ENCODE data around the gene LAMP1. TPM values are rescaled to one million over a fixed set of nuclear protein-coding genes. Genes with fewer than 3 reads are reported as not detected.
"Not testable (repeated sequence)": the region's sequence is repeated elsewhere in the genome, so short reads cannot be mapped to it uniquely, and the experiment has no call there.

The LAMP1 gene
- total RNA-seq, 4 donors from 2014 or later: 97.9 to 151 (median 128) TPM

DNA sequence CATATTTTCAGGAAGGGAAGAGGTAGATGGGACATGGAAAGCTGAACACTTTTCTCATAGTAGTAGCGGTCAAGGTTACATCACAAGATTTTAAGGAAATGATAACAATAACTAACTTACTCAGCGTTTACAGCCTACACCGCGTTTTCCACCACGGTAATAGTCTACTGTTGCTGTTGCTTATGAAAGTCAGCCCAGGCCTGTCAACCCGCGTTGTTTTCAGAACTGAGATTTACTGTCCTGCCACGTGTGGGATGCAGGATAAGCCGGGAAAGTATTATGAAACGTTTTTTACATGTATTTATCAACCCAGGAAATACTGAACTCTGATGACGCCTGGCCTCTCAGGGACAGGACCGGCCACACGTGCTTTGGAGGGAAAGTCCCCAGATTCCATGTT, 36.0 kb upstream of the LAMP1 start:
- Histone ChIP-seq H3K4me1 (no peaks in the 10 kb centered on the region), H3K4me3 (no peak overlapping the region), H3K9me3 (no peaks in the 10 kb centered on the region), H3K27ac (no peak overlapping the region), H3K27me3 (no peaks in the 10 kb centered on the region), H3K36me3 (peaks cover 0 to 99% of the 10 kb centered on the region in 2 donors)
- WGBS, 2 donors (ENCODE audit: low coverage in 1 of 2): 82 to 91% methylated on average over 11 to 13 of the region's 13 CpGs
- no peak for TF ChIP-seq EP300 (IDR thresholded peaks at IDR 0.05)
- TF ChIP-seq POLR2A (IDR thresholded peaks at IDR 0.05): no peak
- TF ChIP-seq, protein P1, sequence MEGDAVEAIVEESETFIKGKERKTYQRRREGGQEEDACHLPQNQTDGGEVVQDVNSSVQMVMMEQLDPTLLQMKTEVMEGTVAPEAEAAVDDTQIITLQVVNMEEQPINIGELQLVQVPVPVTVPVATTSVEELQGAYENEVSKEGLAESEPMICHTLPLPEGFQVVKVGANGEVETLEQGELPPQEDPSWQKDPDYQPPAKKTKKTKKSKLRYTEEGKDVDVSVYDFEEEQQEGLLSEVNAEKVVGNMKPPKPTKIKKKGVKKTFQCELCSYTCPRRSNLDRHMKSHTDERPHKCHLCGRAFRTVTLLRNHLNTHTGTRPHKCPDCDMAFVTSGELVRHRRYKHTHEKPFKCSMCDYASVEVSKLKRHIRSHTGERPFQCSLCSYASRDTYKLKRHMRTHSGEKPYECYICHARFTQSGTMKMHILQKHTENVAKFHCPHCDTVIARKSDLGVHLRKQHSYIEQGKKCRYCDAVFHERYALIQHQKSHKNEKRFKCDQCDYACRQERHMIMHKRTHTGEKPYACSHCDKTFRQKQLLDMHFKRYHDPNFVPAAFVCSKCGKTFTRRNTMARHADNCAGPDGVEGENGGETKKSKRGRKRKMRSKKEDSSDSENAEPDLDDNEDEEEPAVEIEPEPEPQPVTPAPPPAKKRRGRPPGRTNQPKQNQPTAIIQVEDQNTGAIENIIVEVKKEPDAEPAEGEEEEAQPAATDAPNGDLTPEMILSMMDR (IDR thresholded peaks at IDR 0.05): no peak
- no peak for TF ChIP-seq POLR2AphosphoS5 (IDR thresholded peaks at IDR 0.05)
- ATAC-seq: no peak

GRCh38 chr13:113263016-113263415, 34.0 kb upstream of the LAMP1 start:
- H3K4me3 ChIP-seq, H3K27ac ChIP-seq, ATAC-seq, H3K4me1 ChIP-seq, H3K27me3 ChIP-seq, H3K9me3 ChIP-seq: not testable (repeated sequence)
- H3K36me3 ChIP-seq: peaks cover 0 to 95% of the 10 kb centered on the region in 2 donors
- 80 to 81% methylated on average over 5 to 11 of the region's 14 CpGs for WGBS, 2 donors (ENCODE audit: low coverage in 1 of 2)

GRCh38 chr13:113267642-113268405, 29.2 kb upstream of the LAMP1 start:
- ATAC-seq: no peak
- no peak overlapping the region for H3K27ac ChIP-seq
- no peaks in the 10 kb centered on the region for H3K4me1 ChIP-seq
- no peaks in the 10 kb centered on the region for H3K9me3 ChIP-seq
- TF ChIP-seq POLR2A (IDR thresholded peaks at IDR 0.05) (no peak), POLR2AphosphoS5 (IDR thresholded peaks at IDR 0.05) (no peak), EP300 (IDR thresholded peaks at IDR 0.05) (no peak)
- TF ChIP-seq, protein P1 (IDR thresholded peaks at IDR 0.05): no peak
- H3K27me3 ChIP-seq: no peaks in the 10 kb centered on the region
- WGBS, 2 donors (ENCODE audit: low coverage in 1 of 2): 78 to 81% methylated on average over 10 to 14 of the region's 20 CpGs
- no peak overlapping the region for H3K4me3 ChIP-seq
- H3K36me3 ChIP-seq: peaks cover 0 to 60% of the 10 kb centered on the region in 2 donors

DNA sequence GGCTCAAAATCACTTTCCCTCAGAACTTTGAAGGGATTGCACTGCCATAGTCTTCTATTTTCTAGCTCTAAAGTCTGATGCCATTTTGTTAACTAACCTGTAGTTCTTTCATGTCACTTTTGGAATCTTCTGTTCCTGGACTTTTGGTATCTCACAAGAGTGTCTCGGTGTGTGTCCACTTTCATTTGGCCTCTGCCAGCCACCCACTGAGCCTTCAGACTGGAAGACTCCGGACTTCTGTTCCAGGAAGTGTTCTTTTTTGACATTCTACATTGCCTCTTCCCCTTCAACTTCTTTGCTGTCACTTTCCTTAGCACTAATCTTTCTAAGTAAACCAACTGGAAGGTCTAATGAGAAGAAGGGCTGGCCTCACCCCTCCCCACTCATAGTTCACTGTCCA, 25.0 kb upstream of the LAMP1 start:
- Histone ChIP-seq H3K9me3 (no peaks in the 10 kb centered on the region), H3K36me3 (peaks cover 0 to 28% of the 10 kb centered on the region in 2 donors), H3K27ac (no peak overlapping the region), H3K27me3 (no peaks in the 10 kb centered on the region), H3K4me1 (peaks cover 0 to 6% (median 0%) of the 10 kb centered on the region in 3 donors), H3K4me3 (no peak overlapping the region)
- ATAC-seq: no peak
- TF ChIP-seq POLR2A (IDR thresholded peaks at IDR 0.05): no peak
- TF ChIP-seq EP300 (IDR thresholded peaks at IDR 0.05): no peak
- TF ChIP-seq, protein P1 (IDR thresholded peaks at IDR 0.05): no peak
- TF ChIP-seq POLR2AphosphoS5 (IDR thresholded peaks at IDR 0.05): no peak
- 96 to 100% methylated on average over 1 to 2 of the region's 2 CpGs for WGBS, 2 donors (ENCODE audit: low coverage in 1 of 2)

DNA sequence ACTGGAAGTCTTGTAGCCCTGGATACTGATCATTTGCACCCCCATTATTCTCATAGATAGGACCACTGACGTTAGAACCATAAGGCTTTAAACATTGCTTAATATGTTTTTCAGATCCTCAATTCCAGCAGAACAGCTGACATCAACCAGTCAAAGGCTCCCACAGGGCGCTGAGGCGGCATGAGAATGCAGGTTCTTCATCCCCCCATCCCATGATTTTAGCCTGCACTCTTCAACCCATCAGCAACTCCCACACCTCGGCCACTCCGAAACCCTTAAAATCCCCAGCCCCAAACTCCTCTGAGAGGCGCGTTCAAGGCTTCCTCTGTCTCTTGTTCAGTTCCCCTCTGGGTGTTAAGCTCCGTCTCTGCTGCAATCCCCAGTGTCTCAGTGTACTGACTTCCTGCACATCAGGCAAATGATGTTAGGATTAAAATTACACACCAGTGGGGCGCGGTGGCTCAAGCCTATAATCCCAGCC, 24.3 kb upstream of the LAMP1 start:
- Histone ChIP-seq H3K4me1 (peaks cover 0 to 6% (median 0%) of the 10 kb centered on the region in 3 donors), H3K27me3 (no peaks in the 10 kb centered on the region), H3K4me3 (no peak overlapping the region), H3K9me3 (no peaks in the 10 kb centered on the region), H3K36me3 (peaks cover 0 to 21% of the 10 kb centered on the region in 2 donors), H3K27ac (no peak overlapping the region)
- TF ChIP-seq, protein P1 (IDR thresholded peaks at IDR 0.05): no peak
- no peak for TF ChIP-seq EP300 (IDR thresholded peaks at IDR 0.05)
- no peak for ATAC-seq
- 78 to 91% methylated on average over 7 to 8 of the region's 10 CpGs for WGBS, 2 donors (ENCODE audit: low coverage in 1 of 2)
